HepG2 (cell line): ENCODE data around the gene TXN2. TPM values are rescaled to one million over a fixed set of nuclear protein-coding genes. Genes with fewer than 3 reads are reported as not detected.

ENCODE experiments used
- AGO1 ChIP-seq: fragments of 200-400 bp; formaldehyde crosslinking; IDR thresholded peaks from 2 replicates; pipeline ENCODE4 v1.6.1; 2017; ENCODE audit warnings: mild to moderate bottlenecking, low read depth, low read length, moderate library complexity; ENCODE audit not compliant: poor library complexity, severe bottlenecking
- CBX2 ChIP-seq, 2 experiments: fragments of 200-600 bp in 1 of 2; sonication (generic); formaldehyde crosslinking in 1 of 2; IDR thresholded peaks; 2 replicates each; pipeline versions ENCODE4 v1.7.0 to v1.8.1; 2018 to 2022; ENCODE audit warnings: low read depth in 2 of 2, low read length in 1 of 2, mild to moderate bottlenecking in 1 of 2, missing genetic modification reagents in 1 of 2
- DR1 ChIP-seq: sonication (generic); formaldehyde crosslinking; IDR thresholded peaks from 2 replicates; pipeline ENCODE4 v1.8.0; 2021; ENCODE audit warnings: mild to moderate bottlenecking, missing genetic modification reagents, inconsistent platforms
- FOXM1 ChIP-seq: sonication (generic); formaldehyde crosslinking; IDR thresholded peaks from 2 replicates; pipeline ENCODE4 v1.5.0; 2020; ENCODE audit warnings: missing genetic modification reagents
- KDM4B ChIP-seq: sonication (generic); formaldehyde crosslinking; IDR thresholded peaks from 2 replicates; pipeline ENCODE4 v1.4.0; 2020; ENCODE audit warnings: missing genetic modification reagents
- KLF13 ChIP-seq: sonication (generic); formaldehyde crosslinking; IDR thresholded peaks from 2 replicates; pipeline ENCODE4 v1.4.0; 2020; ENCODE audit warnings: mild to moderate bottlenecking, missing genetic modification reagents
- MAZ ChIP-seq, 2 experiments: sonication (generic) in 1 of 2; formaldehyde crosslinking in 1 of 2; IDR thresholded peaks; 2 replicates each; pipeline versions ENCODE4 v1.5.0 to v1.6.1; 2012 to 2020; ENCODE audit warnings: low read depth in 2 of 2, mild to moderate bottlenecking in 2 of 2, borderline replicate concordance in 1 of 2, improper control_type of control experiment in 1 of 2, low read length in 1 of 2, missing genetic modification reagents in 1 of 2, moderate library complexity in 1 of 2
- MYC ChIP-seq: sonication (generic); formaldehyde crosslinking; IDR thresholded peaks from 2 replicates; pipeline ENCODE4 v1.9.0; 2021; ENCODE audit warnings: missing genetic modification reagents, borderline replicate concordance
- MYNN ChIP-seq: sonication (generic); formaldehyde crosslinking; IDR thresholded peaks from 2 replicates; pipeline ENCODE4 v1.4.0; 2020; ENCODE audit warnings: mild to moderate bottlenecking, low read depth, missing genetic modification reagents
- POLR2A ChIP-seq, 2 experiments: IDR thresholded peaks; 2 replicates each; pipeline ENCODE4 v1.6.1; 2011; ENCODE audit warnings: low read depth in 2 of 2, low read length in 2 of 2, mild to moderate bottlenecking in 1 of 2, moderate library complexity in 1 of 2; ENCODE audit not compliant: insufficient read depth in 1 of 2
- RORA ChIP-seq: sonication (generic); formaldehyde crosslinking; IDR thresholded peaks from 2 replicates; pipeline ENCODE4 v1.5.0; 2020; ENCODE audit warnings: mild to moderate bottlenecking, missing genetic modification reagents, moderate library complexity
- SALL2 ChIP-seq: sonication (generic); formaldehyde crosslinking; IDR thresholded peaks from 2 replicates; pipeline ENCODE4 v1.8.1; 2023; ENCODE audit warnings: mild to moderate bottlenecking, missing genetic modification reagents, inconsistent platforms
- SMC3 ChIP-seq: IDR thresholded peaks from 2 replicates; pipeline ENCODE4 v1.6.1; 2011; ENCODE audit warnings: low read length, improper control_type of control experiment
- ZBTB1 ChIP-seq: sonication (generic); formaldehyde crosslinking; IDR thresholded peaks from 2 replicates; pipeline ENCODE4 v1.4.0; 2020; ENCODE audit warnings: missing genetic modification reagents, borderline replicate concordance
- ZKSCAN5 ChIP-seq: sonication (generic); formaldehyde crosslinking; IDR thresholded peaks from 2 replicates; pipeline ENCODE4 v1.5.1; 2020; ENCODE audit warnings: mild to moderate bottlenecking, missing genetic modification reagents
- ZNF263 ChIP-seq: sonication (generic); formaldehyde crosslinking; IDR thresholded peaks from 2 replicates; pipeline ENCODE4 v1.4.0; 2020; ENCODE audit warnings: missing genetic modification reagents
- ZNF607 ChIP-seq: sonication (generic); formaldehyde crosslinking; IDR thresholded peaks from 2 replicates; pipeline ENCODE4 v1.5.1; 2020; ENCODE audit warnings: missing genetic modification reagents, mild to moderate bottlenecking, borderline replicate concordance
- ZNF614 ChIP-seq: IDR thresholded peaks from 2 replicates; pipeline ENCODE4 v1.6.1; 2018; ENCODE audit warnings: missing biosample characterization, missing genetic modification reagents, inconsistent platforms, borderline replicate concordance
- ZNF703 ChIP-seq: sonication (generic); formaldehyde crosslinking; IDR thresholded peaks from 2 replicates; pipeline ENCODE4 v1.5.1; 2020; ENCODE audit warnings: missing genetic modification reagents, mild to moderate bottlenecking, moderate library complexity, borderline replicate concordance
- ZNF720 ChIP-seq: sonication (generic); formaldehyde crosslinking; IDR thresholded peaks from 2 replicates; pipeline ENCODE4 v1.4.0; 2020; ENCODE audit warnings: missing genetic modification reagents
- ZNF816 ChIP-seq: sonication (generic); formaldehyde crosslinking; IDR thresholded peaks from 2 replicates; pipeline ENCODE4 v1.8.0; 2022; ENCODE audit warnings: missing genetic modification reagents, mild to moderate bottlenecking, borderline replicate concordance
- ZSCAN22 ChIP-seq: sonication (generic); formaldehyde crosslinking; IDR thresholded peaks from 2 replicates; pipeline ENCODE4 v1.4.0; 2020; ENCODE audit warnings: mild to moderate bottlenecking, missing genetic modification reagents
- polyA plus RNA-seq, 8 experiments: library from polyadenylated mRNA; depleted of rRNA in 3 of 8; stranded (reverse) in 7 of 8; unstranded in 1 of 8; fragments of >200 nt; fragmentation: Illumina TruSeq in 4 of 8; extraction: Trizol in 4 of 8; gene quantifications; 2 replicates each; pipeline versions ENCODE4 v1.2.1 to v1.2.3, GENCODE V29; 2011 to 2016; ENCODE audit warnings: low read depth in 4 of 8, missing spikeins in 1 of 8, mixed read lengths in 1 of 8; ENCODE audit not compliant: insufficient read depth in 1 of 8
- total RNA-seq, 5 experiments: library from RNA; depleted of rRNA; stranded (reverse); fragments of >200 nt; fragmentation: Illumina TruSeq; extraction: Trizol; gene quantifications; 2 replicates each; pipeline ENCODE4 v1.2.3, GENCODE V29; 2016; ENCODE audit warnings: low read depth in 1 of 5
- TF ChIP-seq, protein P1 (sequence below), 2 experiments: fragments of 450-650 bp in 1 of 2; sonication (generic) in 1 of 2; formaldehyde crosslinking; IDR thresholded peaks; 2 replicates each; pipeline versions ENCODE4 v1.5.0 to v1.8.0; 2020 to 2022; ENCODE audit warnings: mild to moderate bottlenecking in 1 of 2, missing genetic modification reagents in 1 of 2
- TF ChIP-seq, protein P2 (sequence below): sonication (generic); formaldehyde crosslinking; IDR thresholded peaks from 2 replicates; pipeline ENCODE4 v1.9.0; 2021; ENCODE audit warnings: missing genetic modification reagents, mild to moderate bottlenecking, borderline replicate concordance
- TF ChIP-seq, protein P3 (sequence below): sonication (generic); formaldehyde crosslinking; conservative IDR thresholded peaks from 2 replicates; pipeline ENCODE4 v1.5.0; 2020; ENCODE audit warnings: missing genetic modification reagents

The TXN2 gene
- total and polyA plus RNA-seq, 2 of the 13 experiments (the other 11 are each of a cell fraction or from before 2014, with no cell fraction given), result 41.4 to 109 TPM

DNA sequence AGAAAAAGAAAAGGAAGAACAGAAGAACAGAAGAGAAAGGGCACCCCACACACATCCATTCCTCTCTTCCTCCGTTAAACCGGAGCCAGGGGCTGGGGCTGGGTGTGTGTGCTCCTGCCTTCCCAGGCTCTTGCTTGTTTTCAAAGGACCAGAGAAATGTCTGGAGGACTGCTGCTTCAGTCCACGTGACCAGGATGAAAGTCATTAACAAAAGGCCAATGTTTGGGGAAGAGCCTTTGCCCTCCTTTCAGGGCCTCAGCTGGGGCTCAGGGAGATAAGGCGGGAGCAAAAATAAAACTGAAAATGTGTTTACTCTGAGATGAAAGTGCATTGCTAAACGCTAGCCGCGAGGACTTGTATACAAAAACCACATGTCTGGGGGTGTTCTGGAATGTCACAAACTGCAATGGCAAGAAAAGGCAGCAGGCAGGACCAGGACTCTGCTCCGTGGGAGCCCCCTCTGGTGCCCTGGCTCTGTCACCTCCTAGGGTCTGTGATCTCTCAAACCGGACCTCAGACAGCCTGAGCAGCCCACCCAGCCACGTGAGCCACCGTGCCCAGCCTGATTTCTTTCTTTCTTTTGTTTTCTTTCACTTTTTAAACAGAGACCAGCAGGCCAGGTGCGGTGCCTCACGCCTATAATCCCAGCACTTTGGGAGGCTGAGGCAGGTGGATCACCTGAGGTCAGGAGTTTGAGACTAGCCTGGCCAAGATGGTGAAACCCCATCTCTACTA, 62.1 kb downstream of the TXN2 start (continued):
- TF ChIP-seq RORA (CRISPR knock-in tag) (no peak), ZNF607 (CRISPR knock-in tag) (no peak), DR1 (CRISPR knock-in tag) (no peak), ZKSCAN5 (CRISPR knock-in tag) (no peak), MAZ (IDR thresholded peaks at IDR 0.05; ENCODE audit: borderline replicate concordance, low read depth, low read length) (peak; percentile 46; the same call in 1 of the 2 replicates), MAZ (CRISPR knock-in tag; IDR thresholded peaks at IDR 0.05; ENCODE audit: low read depth) (peak; percentile 87), MYNN (no peak), ZNF614 (CRISPR knock-in tag) (peak; percentile 88), ZNF816 (CRISPR knock-in tag) (no peak), FOXM1 (CRISPR knock-in tag) (no peak), SMC3 (peak; percentile 43; the same call in 1 of the 2 replicates), ZNF720 (CRISPR knock-in tag) (no peak), CBX2 (IDR thresholded peaks at IDR 0.05; ENCODE audit: low read depth, low read length) (no peak), CBX2 (CRISPR knock-in tag; IDR thresholded peaks at IDR 0.05; ENCODE audit: low read depth) (no peak), ZNF703 (CRISPR knock-in tag) (peak; percentile 56; the same call in 1 of the 2 replicates), KLF13 (no peak), ZSCAN22 (CRISPR knock-in tag) (no peak), SALL2 (CRISPR knock-in tag) (peak; percentile 28; the same call in 1 of the 2 replicates), AGO1 (no peak), KDM4B (CRISPR knock-in tag) (peak; percentile 84), MYC (CRISPR knock-in tag) (peak; percentile 83; the same call in 1 of the 2 replicates), ZNF263 (peak; percentile 89), ZBTB1 (no peak), POLR2A (IDR thresholded peaks at IDR 0.05; ENCODE audit: insufficient read depth in 1 of 2, low read depth in 2 of 2, low read length in 2 of 2) (peak; percentile 48 to 57; a peak in 3 of 4 replicates)
- TF ChIP-seq, protein P1, sequence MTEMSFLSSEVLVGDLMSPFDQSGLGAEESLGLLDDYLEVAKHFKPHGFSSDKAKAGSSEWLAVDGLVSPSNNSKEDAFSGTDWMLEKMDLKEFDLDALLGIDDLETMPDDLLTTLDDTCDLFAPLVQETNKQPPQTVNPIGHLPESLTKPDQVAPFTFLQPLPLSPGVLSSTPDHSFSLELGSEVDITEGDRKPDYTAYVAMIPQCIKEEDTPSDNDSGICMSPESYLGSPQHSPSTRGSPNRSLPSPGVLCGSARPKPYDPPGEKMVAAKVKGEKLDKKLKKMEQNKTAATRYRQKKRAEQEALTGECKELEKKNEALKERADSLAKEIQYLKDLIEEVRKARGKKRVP (CRISPR knock-in tag; IDR thresholded peaks at IDR 0.05), result peak in 1 of 2 experiments; percentile 68; a peak in 1 of 4 replicates
- TF ChIP-seq, protein P2, sequence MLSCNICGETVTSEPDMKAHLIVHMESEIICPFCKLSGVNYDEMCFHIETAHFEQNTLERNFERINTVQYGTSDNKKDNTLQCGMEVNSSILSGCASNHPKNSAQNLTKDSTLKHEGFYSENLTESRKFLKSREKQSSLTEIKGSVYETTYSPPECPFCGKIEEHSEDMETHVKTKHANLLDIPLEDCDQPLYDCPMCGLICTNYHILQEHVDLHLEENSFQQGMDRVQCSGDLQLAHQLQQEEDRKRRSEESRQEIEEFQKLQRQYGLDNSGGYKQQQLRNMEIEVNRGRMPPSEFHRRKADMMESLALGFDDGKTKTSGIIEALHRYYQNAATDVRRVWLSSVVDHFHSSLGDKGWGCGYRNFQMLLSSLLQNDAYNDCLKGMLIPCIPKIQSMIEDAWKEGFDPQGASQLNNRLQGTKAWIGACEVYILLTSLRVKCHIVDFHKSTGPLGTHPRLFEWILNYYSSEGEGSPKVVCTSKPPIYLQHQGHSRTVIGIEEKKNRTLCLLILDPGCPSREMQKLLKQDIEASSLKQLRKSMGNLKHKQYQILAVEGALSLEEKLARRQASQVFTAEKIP, result no peak
- TF ChIP-seq, protein P3, sequence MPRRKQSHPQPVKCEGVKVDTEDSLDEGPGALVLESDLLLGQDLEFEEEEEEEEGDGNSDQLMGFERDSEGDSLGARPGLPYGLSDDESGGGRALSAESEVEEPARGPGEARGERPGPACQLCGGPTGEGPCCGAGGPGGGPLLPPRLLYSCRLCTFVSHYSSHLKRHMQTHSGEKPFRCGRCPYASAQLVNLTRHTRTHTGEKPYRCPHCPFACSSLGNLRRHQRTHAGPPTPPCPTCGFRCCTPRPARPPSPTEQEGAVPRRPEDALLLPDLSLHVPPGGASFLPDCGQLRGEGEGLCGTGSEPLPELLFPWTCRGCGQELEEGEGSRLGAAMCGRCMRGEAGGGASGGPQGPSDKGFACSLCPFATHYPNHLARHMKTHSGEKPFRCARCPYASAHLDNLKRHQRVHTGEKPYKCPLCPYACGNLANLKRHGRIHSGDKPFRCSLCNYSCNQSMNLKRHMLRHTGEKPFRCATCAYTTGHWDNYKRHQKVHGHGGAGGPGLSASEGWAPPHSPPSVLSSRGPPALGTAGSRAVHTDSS (CRISPR knock-in tag), result no peak
